ENCODE results near the gene SLC15A4.

Gene SLC15A4

GRCh38 chr12:128793701-128794100, 30.1 kb downstream of the SLC15A4 start:
- no peak for DNase-seq (ENCODE audit: low spot score)
- in situ Hi-C loops (cut with MboI; ENCODE audit: low sequenced_read_pairs, unreplicated experiment), result no loop called here
- no peak for TF ChIP-seq CTCF (IDR thresholded peaks at IDR 0.05; ENCODE audit: borderline replicate concordance, control extremely low read depth, extremely low read depth, insufficient read depth, missing control alignments)

- TF ChIP-seq CTCF (IDR thresholded peaks at IDR 0.05; ENCODE audit: borderline replicate concordance, control extremely low read depth, extremely low read depth, insufficient read depth, missing control alignments), result no peak
- in situ Hi-C loops (cut with MboI; ENCODE audit: low sequenced_read_pairs, unreplicated experiment), result no loop called here
- no peak for DNase-seq (ENCODE audit: low spot score)
These were observed 30.9 kb downstream of the SLC15A4 start for GRCh38 chr12:128792881-128793280.

- in situ Hi-C loops (cut with MboI; ENCODE audit: low sequenced_read_pairs, unreplicated experiment), result no loop called here
- no peak for TF ChIP-seq CTCF (IDR thresholded peaks at IDR 0.05; ENCODE audit: borderline replicate concordance, control extremely low read depth, extremely low read depth, insufficient read depth, missing control alignments)
- DNase-seq (ENCODE audit: low spot score), result no peak
These were observed 31.4 kb downstream of the SLC15A4 start for GRCh38 chr12:128792398-128792797.

- DNase-seq (ENCODE audit: low spot score), result peak; percentile 59
- TF ChIP-seq CTCF (IDR thresholded peaks at IDR 0.05; ENCODE audit: borderline replicate concordance, control extremely low read depth, extremely low read depth, insufficient read depth, missing control alignments), result no peak
- in situ Hi-C loops (cut with MboI; ENCODE audit: low sequenced_read_pairs, unreplicated experiment), result no loop called here
These were observed 32.1 kb downstream of the SLC15A4 start for GRCh38 chr12:128791395-128792322.

- in situ Hi-C loops (cut with MboI; ENCODE audit: low sequenced_read_pairs, unreplicated experiment), result no loop called here
These were observed 32.9 kb downstream of the SLC15A4 start for GRCh38 chr12:128790653-128791373.

More at GRCh38 chr12:128790653-128791373, 32.9 kb downstream of the SLC15A4 start:
- no peak for DNase-seq (ENCODE audit: low spot score)
- TF ChIP-seq CTCF (IDR thresholded peaks at IDR 0.05; ENCODE audit: borderline replicate concordance, control extremely low read depth, extremely low read depth, insufficient read depth, missing control alignments), result no peak

Measured in GM13976 (cell line).